Type B pancreatic cell (in vitro differentiated cells): ENCODE data around the gene UMODL1. TPM values are rescaled to one million over a fixed set of nuclear protein-coding genes. Genes with fewer than 3 reads are reported as not detected.

Source experiments
- DNase-seq: peaks from one replicate; pipeline ENCODE4 v3.0.0; 2021; ENCODE audit warnings: mixed read lengths; ENCODE audit not compliant: unreplicated experiment; ENCODE audit errors: extremely low spot score
- H3K27ac Mint-ChIP-seq: 2 replicates; pipeline ENCODE4 v1.8.0; 2021; ENCODE audit warnings: mild to moderate bottlenecking, mixed read lengths
- H3K27me3 Mint-ChIP-seq: 2 replicates; pipeline ENCODE4 v1.8.0; 2021; ENCODE audit warnings: mixed read lengths
- H3K36me3 Mint-ChIP-seq: 2 replicates; pipeline ENCODE4 v1.8.0; 2021; ENCODE audit warnings: mixed read lengths
- H3K4me1 Mint-ChIP-seq: one replicate; pipeline ENCODE4 v1.8.0; 2021; ENCODE audit warnings: mixed read lengths; ENCODE audit not compliant: unreplicated experiment
- H3K4me3 Mint-ChIP-seq: 2 replicates; pipeline ENCODE4 v1.8.0; 2021; ENCODE audit warnings: mild to moderate bottlenecking, mixed read lengths
- H3K9me3 Mint-ChIP-seq: 2 replicates; pipeline ENCODE4 v1.8.0; 2021; ENCODE audit warnings: mixed read lengths
- total RNA-seq: library from RNA; stranded (reverse); gene quantifications from 2 replicates; pipeline ENCODE4 v1.2.1, GENCODE V29; 2021; ENCODE audit warnings: low replicate concordance
- TF ChIP-seq, protein P1 (sequence below): fragments of 200-600 bp; sonication (generic); conservative IDR thresholded peaks from 2 replicates; pipeline ENCODE4 v1.5.0; 2021; ENCODE audit warnings: antibody characterized with exemption, mild to moderate bottlenecking

Gene UMODL1
- total RNA-seq, 1 donor from 2014 or later: 0.36 TPM

DNA sequence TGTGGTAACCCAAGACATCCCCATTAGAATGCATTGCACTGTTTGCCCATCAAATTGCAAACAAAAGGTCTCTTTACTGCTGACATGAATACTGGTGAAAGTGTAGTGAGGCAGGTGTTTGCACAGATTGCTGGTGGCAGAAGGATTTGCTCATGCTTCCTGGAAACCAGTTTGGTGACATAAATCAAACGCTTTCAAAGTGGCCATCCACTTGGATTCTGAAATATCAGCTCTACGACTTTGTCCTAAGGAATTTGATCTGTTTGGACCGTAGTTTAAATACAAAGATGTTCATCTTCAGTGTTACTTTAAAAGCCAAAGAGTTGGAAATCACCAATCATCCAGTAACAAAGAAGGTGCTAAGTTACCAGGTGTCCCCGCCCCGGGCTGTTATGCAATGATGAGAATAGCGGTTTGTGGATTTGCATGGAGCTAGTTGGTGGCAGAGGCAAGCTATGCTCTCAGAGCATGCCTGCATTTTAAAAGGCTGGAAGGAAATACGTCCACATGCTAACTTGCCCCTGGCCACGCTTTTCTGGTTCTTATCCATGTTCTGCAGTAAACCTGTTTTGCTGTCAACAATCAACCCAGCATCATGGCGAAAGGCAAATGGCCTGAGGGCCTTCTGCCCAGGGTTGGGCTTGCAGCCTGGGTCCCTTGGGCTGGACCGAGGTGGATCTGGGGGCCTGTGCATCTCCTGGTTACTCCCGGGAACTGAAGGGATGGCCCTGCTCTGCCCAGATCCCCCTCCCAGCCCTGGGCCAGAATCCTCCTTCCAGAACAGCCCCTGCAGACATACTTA, 49.2 kb downstream of the UMODL1 start:
- Mint-ChIP-seq H3K36me3 (no peaks in the 10 kb centered on the region), H3K9me3 (no peaks in the 10 kb centered on the region), H3K4me1 (peaks cover 34% of the 10 kb centered on the region), H3K4me3 (no peak overlapping the region), H3K27me3 (peaks cover 19% of the 10 kb centered on the region), H3K27ac (peak overlapping the region; percentile 70)
- no peak for DNase-seq
- TF ChIP-seq, protein P1, sequence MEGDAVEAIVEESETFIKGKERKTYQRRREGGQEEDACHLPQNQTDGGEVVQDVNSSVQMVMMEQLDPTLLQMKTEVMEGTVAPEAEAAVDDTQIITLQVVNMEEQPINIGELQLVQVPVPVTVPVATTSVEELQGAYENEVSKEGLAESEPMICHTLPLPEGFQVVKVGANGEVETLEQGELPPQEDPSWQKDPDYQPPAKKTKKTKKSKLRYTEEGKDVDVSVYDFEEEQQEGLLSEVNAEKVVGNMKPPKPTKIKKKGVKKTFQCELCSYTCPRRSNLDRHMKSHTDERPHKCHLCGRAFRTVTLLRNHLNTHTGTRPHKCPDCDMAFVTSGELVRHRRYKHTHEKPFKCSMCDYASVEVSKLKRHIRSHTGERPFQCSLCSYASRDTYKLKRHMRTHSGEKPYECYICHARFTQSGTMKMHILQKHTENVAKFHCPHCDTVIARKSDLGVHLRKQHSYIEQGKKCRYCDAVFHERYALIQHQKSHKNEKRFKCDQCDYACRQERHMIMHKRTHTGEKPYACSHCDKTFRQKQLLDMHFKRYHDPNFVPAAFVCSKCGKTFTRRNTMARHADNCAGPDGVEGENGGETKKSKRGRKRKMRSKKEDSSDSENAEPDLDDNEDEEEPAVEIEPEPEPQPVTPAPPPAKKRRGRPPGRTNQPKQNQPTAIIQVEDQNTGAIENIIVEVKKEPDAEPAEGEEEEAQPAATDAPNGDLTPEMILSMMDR: no peak

DNA sequence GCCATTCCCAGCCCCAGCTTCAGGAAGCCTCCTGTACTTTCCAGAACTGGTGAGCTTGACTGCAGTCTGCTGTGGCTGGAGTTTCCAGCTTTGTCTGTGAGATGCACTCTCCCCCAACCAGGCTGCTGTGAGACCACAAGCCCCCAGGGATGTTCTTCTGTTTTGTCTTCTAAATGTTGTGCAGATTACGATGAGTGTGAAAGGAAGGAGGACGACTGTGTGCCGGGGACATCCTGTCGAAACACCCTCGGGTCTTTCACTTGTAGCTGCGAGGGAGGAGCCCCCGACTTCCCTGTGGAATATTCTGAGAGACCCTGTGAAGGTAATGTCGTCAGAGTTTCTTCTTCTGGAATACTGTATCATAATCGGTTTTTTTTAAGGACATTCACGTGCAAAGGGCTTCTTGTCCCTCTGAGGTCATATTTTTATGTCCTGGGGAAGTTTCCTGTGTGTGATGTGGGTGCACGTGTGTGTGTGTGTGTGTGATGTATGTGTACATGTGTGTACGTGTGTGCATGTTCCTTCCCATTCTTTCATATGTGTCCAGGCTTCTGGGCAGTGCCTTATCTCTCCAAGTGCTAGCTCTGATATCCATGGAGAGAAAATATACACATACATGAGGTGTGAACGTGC, 49.9 kb downstream of the UMODL1 start:
- TF ChIP-seq, protein P1: no peak
- Mint-ChIP-seq H3K9me3 (no peaks in the 10 kb centered on the region), H3K27me3 (peaks cover 19% of the 10 kb centered on the region), H3K36me3 (no peaks in the 10 kb centered on the region), H3K4me3 (no peak overlapping the region), H3K4me1 (peaks cover 34% of the 10 kb centered on the region), H3K27ac (peak overlapping the region; percentile 70)
- no peak for DNase-seq

DNA sequence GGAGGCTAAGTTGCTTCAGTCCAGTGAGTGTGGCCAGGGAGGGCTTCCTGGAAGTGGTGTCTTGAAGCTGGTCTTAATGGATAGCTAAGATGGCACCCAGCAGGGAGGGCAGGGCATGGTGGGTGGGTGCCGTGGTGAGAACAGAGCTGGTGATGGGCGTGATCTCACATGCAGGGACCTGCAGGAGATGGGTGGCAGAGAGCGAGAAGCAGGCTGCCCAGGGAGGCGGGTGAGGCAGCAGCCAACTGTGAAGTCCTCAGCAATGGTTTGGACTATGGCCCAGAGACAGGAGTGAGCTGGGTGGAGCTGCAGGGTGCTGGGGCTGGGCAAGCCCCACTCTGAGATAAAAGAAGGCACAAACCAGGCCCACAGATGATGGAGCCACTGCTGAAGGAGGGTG, 50.7 kb downstream of the UMODL1 start:
- DNase-seq: no peak
- H3K27me3 Mint-ChIP-seq: peaks cover 19% of the 10 kb centered on the region
- TF ChIP-seq, protein P1: no peak
- H3K4me1 Mint-ChIP-seq: peaks cover 34% of the 10 kb centered on the region
- no peaks in the 10 kb centered on the region for H3K36me3 Mint-ChIP-seq
- no peaks in the 10 kb centered on the region for H3K9me3 Mint-ChIP-seq
- H3K4me3 Mint-ChIP-seq: no peak overlapping the region
- no peak overlapping the region for H3K27ac Mint-ChIP-seq

DNA sequence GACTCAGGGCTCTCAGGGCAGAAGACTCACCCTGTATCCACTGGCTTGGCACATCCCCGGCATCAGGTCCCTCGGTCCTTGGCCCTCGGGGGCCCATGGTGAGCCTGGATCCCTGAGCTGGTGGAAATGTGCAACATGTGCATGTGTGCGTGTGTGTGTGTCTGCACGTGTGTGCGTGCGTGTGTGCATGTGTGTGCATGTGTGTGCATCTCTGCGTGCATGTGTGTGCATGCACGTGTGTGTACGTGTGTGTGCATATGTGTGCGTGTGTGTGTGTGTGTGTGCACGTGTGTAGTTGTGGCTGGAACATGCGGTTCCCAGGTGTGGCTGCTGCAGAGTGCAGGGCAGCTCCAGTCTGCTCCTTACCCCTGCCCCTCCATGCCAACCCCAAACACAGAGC, 51.3 kb downstream of the UMODL1 start:
- Mint-ChIP-seq H3K4me1 (peaks cover 29% of the 10 kb centered on the region), H3K4me3 (no peak overlapping the region), H3K27ac (no peak overlapping the region), H3K9me3 (no peaks in the 10 kb centered on the region), H3K27me3 (peaks cover 15% of the 10 kb centered on the region), H3K36me3 (no peaks in the 10 kb centered on the region)
- no peak for DNase-seq
- TF ChIP-seq, protein P1: no peak

DNA sequence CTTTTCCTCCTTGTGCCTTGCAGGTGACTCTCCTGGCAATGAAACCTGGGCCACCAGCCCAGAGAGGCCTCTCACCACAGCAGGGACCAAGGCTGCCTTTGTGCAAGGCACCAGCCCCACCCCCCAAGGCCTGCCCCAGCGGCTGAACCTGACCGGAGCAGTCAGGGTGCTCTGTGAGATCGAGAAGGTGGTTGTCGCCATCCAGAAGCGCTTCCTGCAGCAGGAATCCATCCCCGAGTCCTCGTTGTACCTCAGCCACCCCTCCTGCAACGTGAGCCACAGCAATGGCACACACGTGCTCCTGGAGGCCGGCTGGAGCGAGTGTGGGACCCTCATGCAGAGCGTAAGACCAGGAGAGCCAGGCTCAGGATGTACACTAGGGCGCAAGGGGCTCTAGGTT, 51.7 kb downstream of the UMODL1 start:
- Mint-ChIP-seq H3K4me1 (peaks cover 25% of the 10 kb centered on the region), H3K4me3 (no peak overlapping the region), H3K36me3 (no peaks in the 10 kb centered on the region), H3K27ac (no peak overlapping the region), H3K9me3 (no peaks in the 10 kb centered on the region), H3K27me3 (peaks cover 12% of the 10 kb centered on the region)
- DNase-seq: no peak
- TF ChIP-seq, protein P1: no peak
